NT2/D1 (cell line): Measurements from ENCODE around the gene SMAD1.

Experiments
- YY1 ChIP-seq: IDR thresholded peaks from 2 replicates; pipeline ENCODE4 v1.6.1; 2011; ENCODE audit not compliant: insufficient read length, insufficient read depth
- ZNF274 ChIP-seq: IDR thresholded peaks from 2 replicates; pipeline ENCODE4 v1.6.1; 2011; ENCODE audit warnings: mild to moderate bottlenecking, low read depth, low read length

DNA sequence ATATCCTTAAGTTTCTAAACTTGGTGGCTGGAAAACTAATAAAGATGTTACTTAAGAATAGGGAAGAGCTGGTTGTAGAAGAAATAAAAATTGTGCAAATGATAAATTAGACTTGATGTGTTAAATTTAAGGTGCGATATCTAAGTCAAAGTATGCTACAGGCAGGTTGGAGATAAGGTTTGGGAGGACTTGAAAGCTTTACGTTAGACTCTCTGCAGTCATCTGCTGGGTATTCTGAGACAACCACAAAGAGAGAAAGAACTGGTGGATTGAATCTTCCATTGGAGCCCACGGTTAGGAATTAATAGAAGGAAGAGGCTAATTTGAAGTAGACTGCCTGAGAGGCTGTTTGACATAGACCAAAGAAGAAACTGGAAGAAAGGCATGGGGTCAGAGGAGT is 7.9 kb downstream of the SMAD1 start:
- TF ChIP-seq ZNF274: no peak
- no peak for TF ChIP-seq YY1
